Transverse colon (tissue), 3 donors: ENCODE data around the gene RAB4B.

Experiments used
- CTCF ChIP-seq, 5 experiments: fragments of 200-600 bp in 3 of 5; fragments of 450-650 bp in 2 of 5; sonication (generic) in 3 of 5; IDR thresholded peaks; 1 replicate in 2 of 5; 2 replicates in 3 of 5; pipeline ENCODE4 v1.5.1; 2016 to 2017; ENCODE audit warnings: antibody characterized with exemption in 5 of 5, inconsistent platforms in 3 of 5, mild to moderate bottlenecking in 2 of 5, moderate library complexity in 1 of 5
- EP300 ChIP-seq: sonication (generic); formaldehyde crosslinking; IDR thresholded peaks from one replicate; pipeline ENCODE4 v1.6.1; 2017; ENCODE audit warnings: antibody characterized with exemption, low read depth

GRCh38 chr19:40781140-40781539 lies 3.1 kb downstream of the RAB4B start:
- no peak for TF ChIP-seq CTCF (IDR thresholded peaks at IDR 0.05)
- no peak for TF ChIP-seq EP300
